GM18861 (cell line): ENCODE results near the gene CXCL8.

Experiments
- ATAC-seq: cut with Tn5 transposase; IDR thresholded peaks from one replicate; pipeline ENCODE4 v1.9.1; 2021; ENCODE audit not compliant: unreplicated experiment

CXCL8 gene

DNA sequence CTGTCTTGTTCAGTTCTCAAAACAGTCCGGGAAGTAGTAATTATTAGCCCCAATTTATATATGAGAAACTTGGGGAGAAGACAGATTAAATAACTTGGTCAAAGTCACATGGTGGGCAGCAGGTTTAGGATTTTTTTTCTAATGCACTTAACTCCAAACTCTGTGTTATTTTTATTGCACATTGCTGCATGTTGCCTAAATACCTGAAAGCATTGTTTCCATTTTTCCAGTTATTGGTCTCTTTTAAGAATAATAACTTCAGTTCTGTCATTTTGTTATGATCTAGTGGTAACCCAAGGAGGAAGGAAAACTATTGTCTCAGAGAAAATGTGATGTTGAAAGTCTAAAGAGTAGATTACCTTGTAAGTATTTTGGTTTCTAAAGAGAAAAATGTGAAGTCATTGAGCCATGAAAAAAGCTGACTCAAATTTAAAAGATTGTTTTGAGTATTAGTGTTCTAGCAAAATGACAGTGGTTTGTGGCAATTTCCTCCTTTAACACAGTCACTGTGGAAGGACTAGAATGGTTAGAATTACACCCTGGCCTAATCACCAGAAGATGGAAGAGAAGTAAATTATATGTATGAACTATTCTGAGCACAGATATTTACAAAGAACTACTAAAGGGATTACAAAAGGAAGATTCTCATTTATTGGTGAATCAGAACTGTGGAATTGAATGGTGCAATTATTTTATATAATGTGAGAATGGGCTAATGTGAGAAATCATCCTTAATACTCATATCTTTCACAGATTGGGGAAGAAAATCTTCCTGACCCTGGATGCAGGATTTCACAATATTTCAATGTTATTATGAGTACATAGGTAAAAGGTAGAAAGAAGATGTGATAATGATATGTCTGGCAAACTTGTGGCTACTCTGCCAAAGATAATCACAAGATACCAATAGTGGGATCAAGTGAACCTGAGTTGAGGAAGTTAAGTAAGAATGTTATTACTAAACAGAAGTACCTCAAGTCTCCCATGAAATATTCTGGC, 21.7 kb upstream of the CXCL8 start:
- ATAC-seq = peak; percentile 93

DNA sequence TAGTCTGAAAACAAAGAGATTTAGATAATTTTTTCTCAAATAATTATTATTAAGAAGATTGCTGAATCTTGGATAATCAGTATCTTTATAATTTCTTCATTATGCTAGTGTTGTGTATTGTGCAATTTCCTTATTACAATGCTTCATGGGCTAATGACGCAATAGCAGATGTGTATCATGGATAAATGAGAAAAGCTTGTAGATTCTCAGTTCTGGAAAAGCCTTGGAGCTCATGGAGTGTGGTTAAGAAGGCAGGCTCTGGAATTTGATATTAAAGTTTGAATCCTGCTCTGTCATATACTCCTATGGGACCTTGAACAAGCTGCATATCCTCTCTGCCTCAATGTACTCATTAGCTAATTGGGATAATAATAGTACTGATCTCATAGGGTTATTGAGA, 18.9 kb upstream of the CXCL8 start:
- ATAC-seq = no peak

DNA sequence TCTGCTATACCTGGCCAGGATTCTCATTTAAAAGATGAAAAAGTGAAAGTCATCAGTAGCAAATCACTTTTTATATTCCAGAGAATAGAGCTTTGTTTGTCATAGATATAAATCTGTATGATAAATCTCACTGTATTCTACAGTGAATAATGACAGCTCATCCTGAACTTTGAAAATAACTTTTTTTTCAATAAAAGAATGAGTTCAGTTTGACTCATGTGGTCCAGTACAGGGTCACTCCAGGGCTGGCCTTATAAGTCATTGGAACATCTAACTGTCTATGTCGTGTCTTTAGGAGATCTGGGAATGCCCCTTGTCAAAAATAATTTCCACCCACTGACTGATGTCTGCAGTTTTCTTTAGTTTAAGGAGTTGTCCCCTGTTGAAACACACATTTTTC, 18.5 kb upstream of the CXCL8 start:
- no peak for ATAC-seq

DNA sequence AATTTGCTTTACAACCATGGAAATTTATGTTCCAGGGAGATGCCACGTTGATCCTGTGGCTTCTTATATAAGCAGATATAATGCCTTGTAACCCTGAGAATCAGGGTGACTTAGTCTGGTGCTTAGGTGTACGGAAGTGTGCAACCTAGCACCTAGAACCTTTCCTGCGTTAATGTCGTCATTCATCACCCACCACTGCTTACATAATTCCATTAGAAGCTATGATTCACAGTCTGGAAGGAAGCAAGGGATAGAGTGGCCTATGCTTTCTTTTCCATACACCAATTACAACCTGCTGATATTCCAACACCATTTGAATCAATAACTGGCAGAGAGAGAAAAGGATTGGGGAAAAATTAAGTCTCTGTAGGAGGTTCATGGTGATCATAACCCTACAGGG, 17.3 kb upstream of the CXCL8 start:
- ATAC-seq = no peak

DNA sequence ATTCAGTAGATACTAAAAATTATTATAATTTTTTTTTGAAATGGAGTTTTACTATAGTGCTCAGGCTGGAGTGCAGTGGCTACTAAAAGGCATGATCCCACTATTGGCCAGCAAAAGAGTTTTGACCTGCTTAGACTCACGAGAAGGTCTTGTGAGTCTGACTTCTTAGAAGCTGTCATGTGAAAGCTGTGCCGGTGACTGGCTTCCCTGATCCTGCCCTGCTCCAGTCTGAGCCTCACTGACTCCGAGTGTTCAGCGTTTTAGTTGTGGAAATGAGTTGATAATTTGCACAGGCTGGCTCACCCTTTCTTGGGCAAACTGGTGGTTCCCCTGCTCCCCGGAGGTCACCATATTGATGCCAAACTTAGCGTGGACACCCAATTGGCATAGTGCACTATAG, 16.4 kb upstream of the CXCL8 start:
- no peak for ATAC-seq

DNA sequence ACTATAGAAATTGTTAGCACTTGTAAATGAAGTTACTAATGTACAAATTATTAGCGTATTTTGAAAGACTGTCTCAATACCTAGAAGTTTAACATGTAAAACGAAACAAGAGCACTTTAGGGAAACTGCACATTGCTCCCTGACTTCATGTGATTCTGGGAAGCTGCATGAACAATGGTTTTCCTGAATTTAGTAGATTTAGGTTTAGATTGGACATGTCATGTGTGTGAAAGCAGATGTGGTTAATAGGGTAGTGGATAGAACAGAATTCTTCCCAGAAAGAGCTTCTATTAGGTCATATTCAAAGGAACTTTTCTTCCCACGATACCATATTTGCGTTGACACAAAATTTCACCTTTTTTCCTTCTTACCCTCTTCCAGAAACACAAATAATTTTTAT, 14.9 kb upstream of the CXCL8 start:
- no peak for ATAC-seq

DNA sequence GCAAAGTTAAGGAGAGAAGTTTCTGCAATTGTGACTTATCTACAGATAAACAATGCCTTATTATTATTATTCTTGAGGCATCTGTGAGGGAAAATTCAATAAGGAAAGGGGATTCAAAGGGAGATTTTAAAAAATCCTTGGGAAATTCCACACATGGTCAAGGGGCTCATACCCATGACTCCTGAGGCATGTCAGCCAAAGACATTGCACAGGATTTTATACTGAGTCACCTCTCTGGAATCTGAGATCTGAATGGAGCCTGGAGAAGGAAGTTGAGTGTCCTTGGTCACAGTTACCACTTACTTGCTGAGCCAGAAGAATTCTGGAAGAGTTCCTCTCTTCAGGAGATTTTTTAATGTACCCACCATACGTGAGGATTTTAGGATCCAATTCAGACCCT, 14.4 kb upstream of the CXCL8 start:
- no peak for ATAC-seq

DNA sequence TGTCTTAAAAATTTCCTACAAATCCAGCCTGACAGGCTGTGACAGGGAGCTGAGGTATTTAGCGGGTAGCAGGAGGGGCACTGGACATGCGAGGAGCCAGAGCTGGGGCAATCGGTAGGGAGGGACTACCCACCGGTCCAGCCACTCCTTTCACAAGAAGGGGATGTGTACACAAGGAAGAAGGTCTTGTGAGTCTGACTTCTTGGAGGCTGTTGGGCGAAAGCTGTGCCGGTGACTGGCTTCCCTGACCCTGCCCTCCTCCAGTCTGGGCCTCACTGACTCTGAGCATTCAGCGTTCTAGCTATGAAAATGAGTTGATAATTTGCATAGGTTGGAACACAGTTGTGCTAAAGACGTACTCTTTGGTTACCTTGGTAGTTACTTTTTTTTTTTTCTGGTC, 12.7 kb upstream of the CXCL8 start:
- peak; percentile 71 for ATAC-seq

DNA sequence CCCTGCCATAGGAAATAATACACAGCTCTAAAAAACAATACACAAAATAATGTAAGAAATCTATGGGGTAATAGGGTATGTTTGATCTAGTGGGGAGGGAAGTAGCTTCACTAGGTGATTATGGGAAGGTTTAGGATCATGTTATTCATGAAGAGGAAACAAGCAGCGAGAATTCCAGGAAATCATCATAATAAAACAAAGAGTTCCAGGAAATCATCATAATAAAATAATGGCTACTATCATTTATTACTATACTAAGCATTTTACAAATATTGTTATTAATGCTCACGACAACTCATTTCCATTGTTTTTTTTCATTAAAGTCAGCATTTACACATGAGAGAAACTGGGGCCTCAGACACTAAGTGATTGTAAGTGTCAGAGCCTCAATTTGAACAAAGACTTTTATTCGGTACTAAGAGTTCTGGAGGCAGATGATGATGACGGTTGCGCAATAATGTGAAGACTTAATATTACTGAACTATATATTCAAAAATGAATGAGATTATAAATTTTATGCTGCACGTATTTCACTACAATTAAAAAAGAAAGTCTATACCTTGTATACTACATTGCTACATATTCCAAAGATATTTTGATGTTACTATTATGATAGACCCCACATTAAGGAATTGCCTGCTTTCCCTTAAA, 12.2 kb upstream of the CXCL8 start:
- ATAC-seq = no peak

DNA sequence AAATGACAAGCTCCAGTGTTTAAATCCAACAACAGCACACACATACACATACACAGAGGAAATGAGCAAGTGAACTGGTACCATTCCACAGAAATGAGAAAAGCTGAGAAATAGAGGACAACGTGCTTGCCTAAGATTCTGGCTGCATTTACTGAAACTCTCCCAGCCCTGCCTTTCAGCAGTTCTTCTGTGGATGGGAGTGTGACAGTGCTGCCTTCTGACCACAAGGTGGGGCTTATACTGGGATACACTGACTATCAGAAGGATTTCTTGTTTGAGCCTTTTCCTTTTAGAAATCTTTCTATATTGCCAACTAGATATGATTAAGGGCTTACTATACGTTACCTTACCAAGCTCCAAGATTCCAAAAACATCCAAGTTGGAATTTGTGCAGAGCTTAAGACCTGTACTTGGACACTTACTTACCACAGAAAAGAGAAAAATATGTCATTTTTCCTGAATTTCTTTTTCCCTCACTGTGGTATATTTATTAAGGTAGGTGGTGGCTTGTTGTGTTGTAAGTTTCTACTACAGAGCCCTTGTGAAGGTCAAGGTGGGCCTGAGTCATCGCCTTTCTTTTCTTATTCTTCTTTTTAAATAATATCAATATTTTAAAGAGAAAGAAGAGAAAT, 10.7 kb upstream of the CXCL8 start:
- peak; percentile 60 for ATAC-seq

DNA sequence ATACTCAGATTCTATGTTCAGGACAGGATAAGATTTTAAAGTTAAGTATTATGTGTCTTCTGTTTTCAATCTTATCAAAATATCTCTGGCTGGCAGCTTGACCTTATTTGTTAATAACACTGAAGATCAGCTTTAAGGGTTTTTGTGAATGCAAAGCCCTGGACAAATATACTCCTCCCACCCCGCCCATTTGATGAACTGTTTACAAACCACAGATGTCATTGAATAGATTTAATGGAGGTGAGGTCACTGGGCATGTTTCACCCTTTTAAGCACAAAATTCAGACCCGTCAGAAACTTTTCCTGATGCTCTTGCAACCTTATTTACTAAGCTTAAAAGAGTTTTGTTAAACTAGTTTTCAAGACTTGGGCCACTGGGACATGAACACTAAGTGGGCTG, 10.1 kb upstream of the CXCL8 start:
- no peak for ATAC-seq

DNA sequence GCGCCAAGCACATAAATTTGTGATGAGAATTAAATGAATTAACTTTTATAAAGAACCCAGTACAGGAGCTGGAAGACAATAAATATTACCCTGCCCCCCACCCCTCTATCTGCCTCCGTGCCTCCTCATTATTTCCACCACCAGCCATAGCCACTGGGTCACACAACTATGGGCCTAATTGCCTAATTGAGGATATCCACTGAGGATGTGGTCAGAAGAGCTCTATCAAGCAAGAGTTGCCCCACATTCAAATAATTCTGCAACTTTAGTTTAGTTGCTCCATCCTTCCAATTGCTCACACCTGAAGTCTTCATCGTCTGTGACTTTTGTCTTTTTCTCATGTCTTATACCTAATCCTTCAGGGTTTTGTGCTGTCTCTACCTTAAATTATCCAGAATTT, 9.5 kb upstream of the CXCL8 start:
- ATAC-seq = no peak

DNA sequence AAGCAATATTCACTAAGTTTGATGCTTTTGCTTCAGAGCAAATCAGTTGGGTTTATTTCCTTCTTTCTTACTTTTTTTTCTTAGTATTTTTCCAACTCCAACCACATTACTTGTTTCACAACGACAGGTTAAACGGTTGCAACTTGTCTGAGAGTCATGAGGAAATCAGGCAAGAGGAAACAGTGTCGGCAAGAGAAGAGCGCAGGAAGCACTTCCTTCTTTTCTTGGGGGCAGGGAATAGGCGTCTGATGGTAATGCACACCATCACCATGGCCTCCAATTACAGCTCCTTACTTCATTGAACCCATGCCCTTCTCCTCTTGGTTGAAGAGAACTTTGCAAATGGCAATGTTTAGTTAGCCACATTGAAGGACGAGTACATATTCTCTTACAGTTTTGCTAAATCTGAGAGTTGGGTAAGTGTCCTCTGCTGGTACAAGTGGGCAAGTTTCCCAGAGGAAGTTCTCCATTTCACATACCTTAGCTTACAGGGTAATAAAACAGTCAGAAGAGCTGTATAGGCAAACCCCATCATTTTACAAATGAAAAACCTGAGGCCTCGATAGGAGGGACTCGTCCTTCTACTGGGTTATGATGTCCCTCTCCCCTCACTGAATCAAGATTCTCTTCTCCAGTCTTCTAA, 8.3 kb upstream of the CXCL8 start:
- ATAC-seq = no peak

DNA sequence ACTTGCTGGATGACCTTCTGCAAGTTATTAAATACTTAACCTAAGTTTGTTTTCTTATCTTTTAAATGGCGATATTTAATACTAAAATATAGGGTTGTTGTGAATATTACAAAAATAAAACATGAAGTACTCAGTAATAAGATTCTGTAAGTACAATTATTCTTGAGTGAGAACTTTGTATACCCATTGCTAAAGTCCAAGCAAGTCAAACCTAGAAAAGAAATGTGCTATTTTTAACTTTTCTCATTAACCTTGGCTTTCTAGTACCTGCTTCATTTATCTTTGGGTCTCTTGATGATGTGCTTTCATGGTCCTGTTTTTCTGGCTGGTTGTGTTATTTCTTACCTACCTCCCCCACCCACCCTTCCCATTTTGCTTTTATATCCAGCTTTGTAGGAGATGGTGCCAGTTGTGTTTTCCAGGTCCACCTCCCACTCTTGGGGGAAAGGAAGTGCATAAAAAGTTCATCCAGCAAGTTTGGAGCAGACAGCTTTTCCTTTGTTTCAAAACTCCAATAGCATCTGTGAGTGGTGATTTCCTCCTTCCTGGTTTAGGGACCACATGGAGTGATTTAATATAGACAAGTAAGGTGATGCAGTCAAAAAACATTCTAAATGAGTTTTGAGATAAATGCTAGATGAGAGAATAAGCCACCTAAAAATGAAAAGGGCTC, 7.5 kb upstream of the CXCL8 start:
- peak; percentile 23 for ATAC-seq

DNA sequence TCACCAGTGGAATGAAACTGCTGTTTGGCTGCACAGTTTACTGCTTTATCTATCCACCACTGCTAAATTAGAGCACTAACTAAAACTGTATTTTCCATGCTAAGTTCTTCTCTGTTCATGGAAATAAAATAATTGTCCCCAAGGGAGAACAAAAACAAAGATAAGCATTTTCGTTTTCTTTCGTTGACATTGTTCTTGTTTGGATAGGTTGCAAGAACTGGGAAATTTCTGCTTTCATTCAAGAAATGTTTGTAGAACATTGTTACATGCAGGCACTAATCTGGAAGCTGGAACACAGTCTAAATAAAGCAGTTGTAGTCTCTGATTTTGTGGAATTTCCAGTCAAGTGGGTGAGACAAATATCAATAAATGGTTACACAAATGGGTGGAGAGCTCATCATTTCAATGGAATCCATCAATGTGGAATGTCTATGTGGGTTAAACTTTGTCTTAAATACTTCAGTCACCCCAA, 5.8 kb upstream of the CXCL8 start:
- ATAC-seq = no peak

DNA sequence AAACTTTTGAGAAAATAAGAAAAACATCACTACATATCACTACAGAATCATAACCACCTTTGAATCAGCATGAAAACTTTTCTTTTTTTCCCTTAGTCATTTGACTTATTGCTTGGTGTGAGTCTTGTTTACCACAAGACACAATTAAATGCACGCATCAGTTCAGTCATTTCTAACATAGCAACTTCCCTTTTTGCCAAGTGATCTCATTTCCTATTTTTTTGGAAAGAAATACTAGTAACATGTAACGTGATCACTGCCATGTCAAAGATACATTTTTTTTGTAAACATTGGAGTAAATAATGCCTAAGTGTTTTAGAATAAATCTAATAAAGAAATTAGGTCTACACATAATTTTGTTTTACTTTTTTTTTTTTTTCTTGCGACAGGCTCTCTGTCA, 5.1 kb upstream of the CXCL8 start:
- ATAC-seq = peak; percentile 90

DNA sequence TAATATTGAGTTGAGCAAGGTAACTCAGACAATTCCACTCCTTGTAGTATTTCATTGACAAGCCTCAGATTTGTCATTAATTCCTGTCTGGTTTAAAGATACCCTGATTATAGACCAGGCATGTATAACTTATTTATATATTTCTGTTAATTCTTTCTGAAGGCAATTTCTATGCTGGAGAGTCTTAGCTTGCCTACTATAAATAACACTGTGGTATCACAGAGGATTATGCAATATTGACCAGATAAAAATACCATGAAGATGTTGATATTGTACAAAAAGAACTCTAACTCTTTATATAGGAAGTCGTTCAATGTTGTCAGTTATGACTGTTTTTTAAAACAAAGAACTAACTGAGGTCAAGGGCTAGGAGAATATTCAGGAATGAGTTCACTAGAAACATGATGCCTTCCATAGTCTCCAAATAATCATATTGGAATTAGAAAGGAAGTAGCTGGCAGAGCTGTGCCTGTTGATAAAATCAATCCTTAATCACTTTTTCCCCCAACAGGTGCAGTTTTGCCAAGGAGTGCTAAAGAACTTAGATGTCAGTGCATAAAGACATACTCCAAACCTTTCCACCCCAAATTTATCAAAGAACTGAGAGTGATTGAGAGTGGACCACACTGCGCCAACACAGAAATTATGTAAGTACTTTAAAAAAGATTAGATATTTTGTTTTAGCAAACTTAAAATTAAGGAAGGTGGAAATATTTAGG, 821 bp downstream of the CXCL8 start:
- ATAC-seq = no peak

DNA sequence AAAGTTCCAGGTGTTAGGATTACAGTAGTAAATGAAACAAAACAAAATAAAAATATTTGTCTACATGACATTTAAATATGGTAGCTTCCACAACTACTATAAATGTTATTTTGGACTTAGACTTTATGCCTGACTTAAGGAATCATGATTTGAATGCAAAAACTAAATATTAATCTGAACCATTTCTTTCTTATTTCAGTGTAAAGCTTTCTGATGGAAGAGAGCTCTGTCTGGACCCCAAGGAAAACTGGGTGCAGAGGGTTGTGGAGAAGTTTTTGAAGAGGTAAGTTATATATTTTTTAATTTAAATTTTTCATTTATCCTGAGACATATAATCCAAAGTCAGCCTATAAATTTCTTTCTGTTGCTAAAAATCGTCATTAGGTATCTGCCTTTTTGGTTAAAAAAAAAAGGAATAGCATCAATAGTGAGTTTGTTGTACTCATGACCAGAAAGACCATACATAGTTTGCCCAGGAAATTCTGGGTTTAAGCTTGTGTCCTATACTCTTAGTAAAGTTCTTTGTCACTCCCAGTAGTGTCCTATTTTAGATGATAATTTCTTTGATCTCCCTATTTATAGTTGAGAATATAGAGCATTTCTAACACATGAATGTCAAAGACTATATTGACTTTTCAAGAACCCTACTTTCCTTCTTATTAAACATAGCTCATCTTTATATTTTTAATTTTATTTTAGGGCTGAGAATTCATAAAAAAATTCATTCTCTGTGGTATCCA, 1.6 kb downstream of the CXCL8 start:
- ATAC-seq = no peak

DNA sequence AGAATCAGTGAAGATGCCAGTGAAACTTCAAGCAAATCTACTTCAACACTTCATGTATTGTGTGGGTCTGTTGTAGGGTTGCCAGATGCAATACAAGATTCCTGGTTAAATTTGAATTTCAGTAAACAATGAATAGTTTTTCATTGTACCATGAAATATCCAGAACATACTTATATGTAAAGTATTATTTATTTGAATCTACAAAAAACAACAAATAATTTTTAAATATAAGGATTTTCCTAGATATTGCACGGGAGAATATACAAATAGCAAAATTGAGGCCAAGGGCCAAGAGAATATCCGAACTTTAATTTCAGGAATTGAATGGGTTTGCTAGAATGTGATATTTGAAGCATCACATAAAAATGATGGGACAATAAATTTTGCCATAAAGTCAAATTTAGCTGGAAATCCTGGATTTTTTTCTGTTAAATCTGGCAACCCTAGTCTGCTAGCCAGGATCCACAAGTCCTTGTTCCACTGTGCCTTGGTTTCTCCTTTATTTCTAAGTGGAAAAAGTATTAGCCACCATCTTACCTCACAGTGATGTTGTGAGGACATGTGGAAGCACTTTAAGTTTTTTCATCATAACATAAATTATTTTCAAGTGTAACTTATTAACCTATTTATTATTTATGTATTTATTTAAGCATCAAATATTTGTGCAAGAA, 2.3 kb downstream of the CXCL8 start:
- ATAC-seq = no peak
